Measurements from ENCODE around the gene CHST11.
"Not testable (repeated sequence)": the region's sequence is repeated elsewhere in the genome, so short reads cannot be mapped to it uniquely, and the experiment has no call there.

The CHST11 gene

DNA sequence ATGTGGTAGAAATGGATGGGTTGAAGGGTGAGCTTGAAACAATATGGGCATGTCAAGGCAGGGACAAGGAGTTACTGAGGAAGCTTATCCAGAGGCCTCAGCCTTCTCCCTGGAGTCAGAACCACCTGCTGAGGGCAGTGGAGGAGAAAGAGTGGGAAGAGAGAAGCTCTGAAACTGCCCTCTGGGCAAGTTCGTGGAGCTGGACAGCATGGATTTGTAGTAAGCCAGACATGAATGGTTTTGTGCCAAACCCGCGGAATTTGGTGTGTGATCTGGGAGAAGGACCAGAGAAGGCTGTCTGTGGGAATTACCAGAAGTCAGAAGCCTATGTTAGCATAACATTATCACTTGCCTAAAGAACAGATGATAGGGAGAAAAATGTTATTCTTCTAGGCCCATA, 336.5 kb downstream of the CHST11 start:
- no peak for TF ChIP-seq YY1 (IDR thresholded peaks at IDR 0.05; ENCODE audit: insufficient read depth, insufficient read length)
- no peak for TF ChIP-seq ZNF274 (IDR thresholded peaks at IDR 0.05; ENCODE audit: low read depth, low read length)
- no peak for TF ChIP-seq SUZ12 (IDR thresholded peaks at IDR 0.05; ENCODE audit: extremely low read depth, insufficient read depth, insufficient read length)
- Histone ChIP-seq H3K27me3 (ENCODE audit: insufficient read depth, insufficient read length) (no peaks in the 10 kb centered on the region), H3K4me3 (ENCODE audit: insufficient read length, low read depth) (no peak overlapping the region), H3K4me1 (ENCODE audit: insufficient read depth, insufficient read length) (no peaks in the 10 kb centered on the region), H3K36me3 (ENCODE audit: insufficient read depth, insufficient read length, low read length) (no peaks in the 10 kb centered on the region), H3K9ac (ENCODE audit: insufficient read length, low read depth) (no peak overlapping the region), H3K9me3 (ENCODE audit: insufficient read depth, low read length) (no peaks in the 10 kb centered on the region)
- no peak for DNase-seq (ENCODE audit: low read depth, low spot score)

- TF ChIP-seq SUZ12 (IDR thresholded peaks at IDR 0.05; ENCODE audit: extremely low read depth, insufficient read depth, insufficient read length) (no peak), YY1 (IDR thresholded peaks at IDR 0.05; ENCODE audit: insufficient read depth, insufficient read length) (no peak), ZNF274 (IDR thresholded peaks at IDR 0.05; ENCODE audit: low read depth, low read length) (no peak)
- no peak for DNase-seq (ENCODE audit: low read depth, low spot score)
- Histone ChIP-seq H3K4me3 (ENCODE audit: insufficient read length, low read depth) (no peak overlapping the region), H3K9ac (ENCODE audit: insufficient read length, low read depth) (no peak overlapping the region), H3K36me3 (ENCODE audit: insufficient read depth, insufficient read length, low read length) (no peaks in the 10 kb centered on the region), H3K4me1 (ENCODE audit: insufficient read depth, insufficient read length) (no peaks in the 10 kb centered on the region), H3K27me3 (ENCODE audit: insufficient read depth, insufficient read length) (no peaks in the 10 kb centered on the region), H3K9me3 (ENCODE audit: insufficient read depth, low read length) (no peaks in the 10 kb centered on the region)
Observed at GRCh38 chr12:104793968-104794367, 337.2 kb downstream of the CHST11 start.

- no peaks in the 10 kb centered on the region for H3K4me1 ChIP-seq (ENCODE audit: insufficient read depth, insufficient read length)
- H3K36me3 ChIP-seq (ENCODE audit: insufficient read depth, insufficient read length, low read length), result no peaks in the 10 kb centered on the region
Observed at GRCh38 chr12:104796475-104796862, 339.7 kb downstream of the CHST11 start.

DNA sequence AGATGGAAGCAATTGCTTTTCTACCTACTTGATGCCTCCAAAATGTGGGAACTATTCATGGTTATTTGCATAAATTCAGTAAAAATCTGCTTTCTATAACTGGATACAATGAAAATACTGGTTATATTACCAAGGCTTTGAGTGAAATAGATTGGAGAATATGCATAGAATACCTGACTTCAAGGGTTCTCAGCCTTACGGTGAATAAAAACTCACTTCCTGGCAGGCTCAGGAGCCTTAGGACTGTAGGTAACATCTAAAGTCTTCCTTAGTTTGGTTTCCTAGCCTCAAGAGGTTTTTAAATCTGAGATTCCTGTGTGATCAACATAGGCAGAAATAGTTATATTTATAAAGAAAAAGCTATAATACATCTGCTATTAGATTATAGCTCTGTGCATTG, 342.7 kb downstream of the CHST11 start:
- Histone ChIP-seq H3K4me1 (ENCODE audit: insufficient read depth, insufficient read length) (no peaks in the 10 kb centered on the region), H3K9me3 (ENCODE audit: insufficient read depth, low read length) (no peaks in the 10 kb centered on the region), H3K27me3 (ENCODE audit: insufficient read depth, insufficient read length) (no peaks in the 10 kb centered on the region), H3K9ac (ENCODE audit: insufficient read length, low read depth) (no peak overlapping the region), H3K4me3 (ENCODE audit: insufficient read length, low read depth) (no peak overlapping the region), H3K36me3 (ENCODE audit: insufficient read depth, insufficient read length, low read length) (no peaks in the 10 kb centered on the region)
- TF ChIP-seq SUZ12 (IDR thresholded peaks at IDR 0.05; ENCODE audit: extremely low read depth, insufficient read depth, insufficient read length) (no peak), ZNF274 (IDR thresholded peaks at IDR 0.05; ENCODE audit: low read depth, low read length) (no peak), YY1 (IDR thresholded peaks at IDR 0.05; ENCODE audit: insufficient read depth, insufficient read length) (no peak)
- DNase-seq (ENCODE audit: low read depth, low spot score), result no peak

More at GRCh38 chr12:104796475-104796862, 339.7 kb downstream of the CHST11 start:
- TF ChIP-seq YY1 (IDR thresholded peaks at IDR 0.05; ENCODE audit: insufficient read depth, insufficient read length), result no peak
- TF ChIP-seq SUZ12 (IDR thresholded peaks at IDR 0.05; ENCODE audit: extremely low read depth, insufficient read depth, insufficient read length), result no peak
- no peak for TF ChIP-seq ZNF274 (IDR thresholded peaks at IDR 0.05; ENCODE audit: low read depth, low read length)
- Histone ChIP-seq H3K27me3 (ENCODE audit: insufficient read depth, insufficient read length) (no peaks in the 10 kb centered on the region), H3K9ac (ENCODE audit: insufficient read length, low read depth) (no peak overlapping the region), H3K4me3 (ENCODE audit: insufficient read length, low read depth) (no peak overlapping the region), H3K9me3 (ENCODE audit: insufficient read depth, low read length) (no peaks in the 10 kb centered on the region)
- no peak for DNase-seq (ENCODE audit: low read depth, low spot score)

GRCh38 chr12:104801005-104801404, 344.3 kb downstream of the CHST11 start:
- TF ChIP-seq YY1 (IDR thresholded peaks at IDR 0.05; ENCODE audit: insufficient read depth, insufficient read length) (no peak), SUZ12 (IDR thresholded peaks at IDR 0.05; ENCODE audit: extremely low read depth, insufficient read depth, insufficient read length) (no peak), ZNF274 (IDR thresholded peaks at IDR 0.05; ENCODE audit: low read depth, low read length) (no peak)
- Histone ChIP-seq H3K36me3 (ENCODE audit: insufficient read depth, insufficient read length, low read length) (no peaks in the 10 kb centered on the region), H3K4me1 (ENCODE audit: insufficient read depth, insufficient read length) (no peaks in the 10 kb centered on the region), H3K9me3 (ENCODE audit: insufficient read depth, low read length) (no peaks in the 10 kb centered on the region), H3K4me3 (ENCODE audit: insufficient read length, low read depth) (no peak overlapping the region), H3K27me3 (ENCODE audit: insufficient read depth, insufficient read length) (no peaks in the 10 kb centered on the region), H3K9ac (ENCODE audit: insufficient read length, low read depth) (no peak overlapping the region)
- no peak for DNase-seq (ENCODE audit: low read depth, low spot score)

- H3K9me3 ChIP-seq (ENCODE audit: insufficient read depth, low read length), result no peaks in the 10 kb centered on the region
- no peaks in the 10 kb centered on the region for H3K4me1 ChIP-seq (ENCODE audit: insufficient read depth, insufficient read length)
- H3K27me3 ChIP-seq (ENCODE audit: insufficient read depth, insufficient read length), result no peaks in the 10 kb centered on the region
- no peak for DNase-seq (ENCODE audit: low read depth, low spot score)
- TF ChIP-seq SUZ12 (IDR thresholded peaks at IDR 0.05; ENCODE audit: extremely low read depth, insufficient read depth, insufficient read length), result no peak
- no peak for TF ChIP-seq ZNF274 (IDR thresholded peaks at IDR 0.05; ENCODE audit: low read depth, low read length)
- no peak overlapping the region for H3K9ac ChIP-seq (ENCODE audit: insufficient read length, low read depth)
- H3K4me3 ChIP-seq (ENCODE audit: insufficient read length, low read depth), result no peak overlapping the region
- H3K36me3 ChIP-seq (ENCODE audit: insufficient read depth, insufficient read length, low read length), result no peaks in the 10 kb centered on the region
Observed at GRCh38 chr12:104801427-104801826, 344.7 kb downstream of the CHST11 start.

DNA sequence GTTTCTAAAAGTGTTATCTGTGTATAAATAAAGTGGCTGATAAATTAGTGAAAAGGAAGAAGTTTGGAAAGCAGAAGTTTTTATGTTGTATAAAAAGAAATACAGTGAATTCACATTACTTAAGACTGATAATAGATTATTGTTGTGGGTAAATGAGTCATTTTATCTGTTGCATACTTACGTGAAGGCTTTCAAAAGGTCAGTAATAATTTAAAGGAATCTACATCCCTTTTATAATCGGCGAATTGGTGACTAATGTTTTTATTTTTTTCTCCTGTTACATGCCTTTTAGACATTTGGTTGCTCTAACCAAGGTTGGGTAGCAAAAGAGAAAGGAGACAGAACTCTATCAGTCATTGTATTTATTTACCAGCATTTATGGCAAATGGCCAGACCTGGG, 345.5 kb downstream of the CHST11 start:
- no peaks in the 10 kb centered on the region for H3K36me3 ChIP-seq (ENCODE audit: insufficient read depth, insufficient read length, low read length)
- no peak overlapping the region for H3K4me3 ChIP-seq (ENCODE audit: insufficient read length, low read depth)
- H3K4me1 ChIP-seq (ENCODE audit: insufficient read depth, insufficient read length), result no peaks in the 10 kb centered on the region
- no peak for TF ChIP-seq SUZ12 (IDR thresholded peaks at IDR 0.05; ENCODE audit: extremely low read depth, insufficient read depth, insufficient read length)
- no peak for TF ChIP-seq ZNF274 (IDR thresholded peaks at IDR 0.05; ENCODE audit: low read depth, low read length)
- no peak for TF ChIP-seq YY1 (IDR thresholded peaks at IDR 0.05; ENCODE audit: insufficient read depth, insufficient read length)
- no peak overlapping the region for H3K9ac ChIP-seq (ENCODE audit: insufficient read length, low read depth)
- H3K9me3 ChIP-seq (ENCODE audit: insufficient read depth, low read length), result no peaks in the 10 kb centered on the region
- no peaks in the 10 kb centered on the region for H3K27me3 ChIP-seq (ENCODE audit: insufficient read depth, insufficient read length)
- DNase-seq (ENCODE audit: low read depth, low spot score), result no peak

GRCh38 chr12:104805186-104805585, 348.4 kb downstream of the CHST11 start:
- no peaks in the 10 kb centered on the region for H3K27me3 ChIP-seq (ENCODE audit: insufficient read depth, insufficient read length)
- no peaks in the 10 kb centered on the region for H3K4me1 ChIP-seq (ENCODE audit: insufficient read depth, insufficient read length)
- no peaks in the 10 kb centered on the region for H3K36me3 ChIP-seq (ENCODE audit: insufficient read depth, insufficient read length, low read length)
- no peak overlapping the region for H3K9ac ChIP-seq (ENCODE audit: insufficient read length, low read depth)
- DNase-seq (ENCODE audit: low read depth, low spot score), result no peak
- TF ChIP-seq YY1 (IDR thresholded peaks at IDR 0.05; ENCODE audit: insufficient read depth, insufficient read length) (no peak), SUZ12 (IDR thresholded peaks at IDR 0.05; ENCODE audit: extremely low read depth, insufficient read depth, insufficient read length) (no peak), ZNF274 (IDR thresholded peaks at IDR 0.05; ENCODE audit: low read depth, low read length) (no peak)
- no peaks in the 10 kb centered on the region for H3K9me3 ChIP-seq (ENCODE audit: insufficient read depth, low read length)
- H3K4me3 ChIP-seq (ENCODE audit: insufficient read length, low read depth), result no peak overlapping the region

- H3K9me3 ChIP-seq (ENCODE audit: insufficient read depth, low read length); H3K9ac ChIP-seq (ENCODE audit: insufficient read length, low read depth); DNase-seq (ENCODE audit: low read depth, low spot score); H3K36me3 ChIP-seq (ENCODE audit: insufficient read depth, insufficient read length, low read length); H3K4me3 ChIP-seq (ENCODE audit: insufficient read length, low read depth); H3K4me1 ChIP-seq (ENCODE audit: insufficient read depth, insufficient read length); H3K27me3 ChIP-seq (ENCODE audit: insufficient read depth, insufficient read length): not testable (repeated sequence)
Observed at GRCh38 chr12:104806194-104806593, 349.4 kb downstream of the CHST11 start.

Data from NT2/D1 (cell line).